GM12878 (cell line): ENCODE results near the gene CPLANE2. TPM values are rescaled to one million over a fixed set of nuclear protein-coding genes. Genes with fewer than 3 reads are reported as not detected.

Experiments
- ATAC-seq: fragments of 200-7000 bp; cut with Tn5 transposase; 3 replicates; pipeline ENCODE4 v1.9.1; 2020; ENCODE audit warnings: mild to moderate bottlenecking, moderate library complexity
- BruUV-seq: library from RNA; stranded (reverse); fragments of 400-500 nt; replicated peaks from 2 replicates; lab custom pipeline; 2021; lab: Mats Ljungman, UMichigan
- CTCF ChIA-PET: fragments of 300-600 bp; sonication (Branson Sonifier 250); formaldehyde crosslinking; extraction: SDS; loops from one replicate; lab custom pipeline; 2021; ENCODE audit warnings: inconsistent platforms; lab: Yijun Ruan, JAX
- POLR2A ChIA-PET: fragments of 350-600 bp; formaldehyde crosslinking; extraction: SDS; loops from one replicate; lab custom pipeline; 2021; ENCODE audit warnings: inconsistent platforms; lab: Charles Lee
- RAD21 ChIA-PET: fragments of 300-600 bp; sonication (Branson Sonifier 250); formaldehyde crosslinking; loops from one replicate; lab custom pipeline; 2023; ENCODE audit warnings: antibody characterized with exemption; ENCODE audit not compliant: unreplicated experiment; lab: Charles Lee
- SMC1A ChIA-PET: fragments of 300-600 bp; sonication (Branson Sonifier 250); formaldehyde crosslinking; loops from one replicate; lab custom pipeline; 2023; ENCODE audit not compliant: unreplicated experiment, uncharacterized antibody; lab: Charles Lee
- DNase-seq: peaks from one replicate; pipeline ENCODE4 v3.0.0-alpha.2; 2011; ENCODE audit warnings: low read depth, low spot score
- FAIRE-seq: peaks from 3 replicates; lab custom pipeline; 2011; peaks lifted over from hg19 to GRCh38; lab: Jason Lieb, UNC
- H2AFZ ChIP-seq: 2 replicates; pipeline ENCODE4 v1.6.0; 2011; ENCODE audit warnings: low read depth, low read length, control low read depth; ENCODE audit not compliant: control insufficient read depth
- H3K27ac ChIP-seq: 2 replicates; pipeline ENCODE4 v1.5.1; 2011; ENCODE audit warnings: control low read depth; ENCODE audit not compliant: control insufficient read depth, insufficient read depth
- H3K27me3 ChIP-seq, 2 experiments: replicated peaks in 1 of 2; 2 replicates each; pipeline versions ENCODE4 v1.6.0 to v1.6.1; 2011; ENCODE audit warnings: low read length in 1 of 2; ENCODE audit not compliant: control insufficient read depth in 2 of 2, insufficient read depth in 2 of 2
- H3K36me3 ChIP-seq, 2 experiments: 2 replicates each; pipeline ENCODE4 v1.5.1; 2011; ENCODE audit warnings: low read length in 1 of 2; ENCODE audit not compliant: control insufficient read depth in 2 of 2, insufficient read depth in 2 of 2
- H3K4me1 ChIP-seq: 2 replicates; pipeline ENCODE4 v1.6.1; 2011; ENCODE audit warnings: mild to moderate bottlenecking, low read length, moderate library complexity, mixed read lengths; ENCODE audit not compliant: control insufficient read depth, insufficient read depth
- H3K4me2 ChIP-seq: 2 replicates; pipeline ENCODE4 v1.6.0; 2011; ENCODE audit warnings: control low read depth; ENCODE audit not compliant: control insufficient read depth, insufficient read depth
- H3K4me3 ChIP-seq: fragments of 200-600 bp; sonication (generic); 2 replicates; pipeline ENCODE4 v1.5.1; 2016
- H3K79me2 ChIP-seq: 2 replicates; pipeline ENCODE4 v1.6.0; 2011; ENCODE audit warnings: low read length; ENCODE audit not compliant: control insufficient read depth, insufficient read depth
- H3K9ac ChIP-seq: 2 replicates; pipeline ENCODE4 v1.8.0; 2011; ENCODE audit warnings: low read length, control low read depth, mixed read lengths; ENCODE audit not compliant: control insufficient read depth, insufficient read depth
- H3K9me3 ChIP-seq: replicated peaks from 3 replicates; pipeline ENCODE4 v1.5.1; 2011; ENCODE audit warnings: mild to moderate bottlenecking, low read length; ENCODE audit not compliant: control insufficient read depth, insufficient read depth
- H4K20me1 ChIP-seq: 2 replicates; pipeline ENCODE4 v1.6.0; 2011; ENCODE audit not compliant: control insufficient read depth, insufficient read depth
- HDGF ChIP-seq: fragments of 450-650 bp; IDR thresholded peaks from 2 replicates; pipeline ENCODE4 v1.6.1; 2016; ENCODE audit warnings: antibody characterized with exemption
- KAT2A ChIP-seq: conservative IDR thresholded peaks from 2 replicates; pipeline ENCODE4 v1.6.1; 2011; ENCODE audit warnings: low read depth, low read length; ENCODE audit not compliant: control insufficient read depth
- NFYA ChIP-seq: IDR thresholded peaks from 2 replicates; pipeline ENCODE4 v1.6.1; 2011; ENCODE audit warnings: low read depth, mild to moderate bottlenecking, low read length, improper control_type of control experiment, borderline replicate concordance
- RELA ChIP-seq: fragments of 450-650 bp; IDR thresholded peaks from 2 replicates; pipeline ENCODE4 v1.8.0; 2014; ENCODE audit warnings: borderline replicate concordance; ENCODE audit not compliant: partially characterized antibody
- SMARCA5 ChIP-seq: fragments of 450-650 bp; IDR thresholded peaks from 2 replicates; pipeline ENCODE4 v1.6.1; 2017; ENCODE audit warnings: mild to moderate bottlenecking
- SP1 ChIP-seq: IDR thresholded peaks from one replicate; pipeline ENCODE4 v1.6.1; 2011; ENCODE audit warnings: low read depth, low read length
- TARDBP ChIP-seq: IDR thresholded peaks from 2 replicates; pipeline ENCODE4 v1.6.1; 2016; ENCODE audit warnings: borderline replicate concordance
- TBL1XR1 ChIP-seq: IDR thresholded peaks from 2 replicates; pipeline ENCODE4 v1.6.1; 2012; ENCODE audit warnings: low read depth, low read length, improper control_type of control experiment
- YBX1 ChIP-seq: fragments of 450-650 bp; IDR thresholded peaks from 2 replicates; pipeline ENCODE4 v1.6.1; 2016; ENCODE audit warnings: antibody characterized with exemption
- ZBTB40 ChIP-seq: fragments of 450-650 bp; IDR thresholded peaks from 2 replicates; pipeline ENCODE4 v1.6.1; 2016; ENCODE audit warnings: mild to moderate bottlenecking, moderate library complexity, borderline replicate concordance
- ZNF207 ChIP-seq: fragments of 450-650 bp; IDR thresholded peaks from 2 replicates; pipeline ENCODE4 v1.6.1; 2014; ENCODE audit warnings: antibody characterized with exemption, mild to moderate bottlenecking, borderline replicate concordance
- WGBS: methylation state at CpG from one replicate; pipeline ENCODE4 v1.1.6; 2016; ENCODE audit warnings: low lambda C conversion rate; ENCODE audit not compliant: insufficient replicate concordance, insufficient coverage; ENCODE audit errors: missing lambda C conversion rate; 5-methylcytosine and 5-hydroxymethylcytosine counted together
- in situ Hi-C: fragments of 300-500 bp; cut with MboI; formaldehyde crosslinking; loops from 9 replicates; pipeline ENCODE4 v1.14.3; 2018; ENCODE audit warnings: mixed read lengths
- intact Hi-C: fragments of 100-400 bp; cut with micrococcal nuclease; formaldehyde crosslinking; loops from one replicate; pipeline ENCODE4 v1.14.2; 2022; ENCODE audit not compliant: unreplicated experiment
- polyA plus RNA-seq, 11 experiments: library from polyadenylated mRNA; depleted of rRNA in 4 of 11; unstranded in 6 of 11; stranded (reverse) in 5 of 11; fragments of >200 nt; fragmentation: Nextera tagmentation in 4 of 11; fragmentation: Illumina TruSeq in 1 of 11; extraction: Ambion mirVana in 4 of 11; extraction: Trizol in 1 of 11; gene quantifications; 1 replicate in 1 of 11; 2 replicates in 10 of 11; pipeline versions ENCODE4 v1.2.1 to v1.2.3, GENCODE V29; 2011 to 2016; ENCODE audit warnings: inconsistent platforms in 2 of 11, missing spikeins in 2 of 11, low read depth in 1 of 11
- total RNA-seq, 4 experiments: library from RNA; depleted of rRNA in 3 of 4; stranded (reverse); fragments of >200 nt in 3 of 4; fragmentation: Illumina TruSeq in 1 of 4; extraction: Trizol in 1 of 4; gene quantifications; 2 replicates each; pipeline versions ENCODE4 v1.2.1 to v1.2.3, GENCODE V29; 2013 to 2021
- TF ChIP-seq, protein P1 (sequence below): IDR thresholded peaks from 2 replicates; pipeline ENCODE4 v1.6.1; 2012; ENCODE audit warnings: low read depth, low read length, improper control_type of control experiment
- TF ChIP-seq, protein P2 (sequence below): fragments of 450-650 bp; conservative IDR thresholded peaks from 2 replicates; pipeline ENCODE4 v1.6.1; 2017; ENCODE audit warnings: mild to moderate bottlenecking, moderate library complexity

The CPLANE2 gene
- total and polyA plus RNA-seq, 10 of the 15 experiments (the other 5 are each of a cell fraction or from before 2014, with no cell fraction given), result 0.09 to 4.5 (median 2.3) TPM; not detected in 1

GRCh38 chr1:16187748-16188401 is 49.1 kb downstream of the CPLANE2 start (continued):
- TF ChIP-seq ZBTB40 (no peak), TBL1XR1 (no peak), YBX1 (no peak), RELA (peak; percentile 17)

GRCh38 chr1:16186655-16187235 is 50.2 kb downstream of the CPLANE2 start:
- Histone ChIP-seq H3K4me1 (no peaks in the 10 kb centered on the region), H3K27me3 (no peaks in the 10 kb centered on the region), H3K27ac (no peak overlapping the region), H3K4me2 (no peak overlapping the region), H4K20me1 (no peaks in the 10 kb centered on the region), H3K79me2 (no peaks in the 10 kb centered on the region), H3K9me3 (no peaks in the 10 kb centered on the region), H3K36me3 (no peaks in the 10 kb centered on the region), H2AFZ (no peak overlapping the region), H3K4me3 (no peak overlapping the region), H3K9ac (no peak overlapping the region)
- ChIA-PET POLR2A (interaction anchor here (0.7 kb wide), 1 partner anchor 105 kb away, joined by 3 read pairs; no protein-coding TSS in a partner anchor), RAD21 (interaction anchor here (0.6 to 12.2 kb wide), 8 partner anchors 18 to 176 kb away, joined by 3 to 223 read pairs (median 3); no protein-coding TSS in a partner anchor), CTCF (interaction anchor here (0.6 to 15.1 kb wide), 23 partner anchors 10 to 392 kb away, joined by 3 to 375 read pairs (median 4); partner anchors contain the start of gene CPLANE2), SMC1A (interaction anchor here (0.7 to 6.6 kb wide), 6 partner anchors 17 to 108 kb away, joined by 3 to 49 read pairs (median 4); no protein-coding TSS in a partner anchor)
- FAIRE-seq (no peak), DNase-seq (no peak), ATAC-seq (no peak)
- TF ChIP-seq SP1 (no peak), ZNF207 (no peak), NFYA (no peak), KAT2A (no peak), TARDBP (no peak), SMARCA5 (no peak), HDGF (no peak)
- TF ChIP-seq, protein P1, sequence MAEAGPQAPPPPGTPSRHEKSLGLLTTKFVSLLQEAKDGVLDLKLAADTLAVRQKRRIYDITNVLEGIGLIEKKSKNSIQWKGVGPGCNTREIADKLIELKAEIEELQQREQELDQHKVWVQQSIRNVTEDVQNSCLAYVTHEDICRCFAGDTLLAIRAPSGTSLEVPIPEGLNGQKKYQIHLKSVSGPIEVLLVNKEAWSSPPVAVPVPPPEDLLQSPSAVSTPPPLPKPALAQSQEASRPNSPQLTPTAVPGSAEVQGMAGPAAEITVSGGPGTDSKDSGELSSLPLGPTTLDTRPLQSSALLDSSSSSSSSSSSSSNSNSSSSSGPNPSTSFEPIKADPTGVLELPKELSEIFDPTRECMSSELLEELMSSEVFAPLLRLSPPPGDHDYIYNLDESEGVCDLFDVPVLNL, result no peak
- TF ChIP-seq, protein P2, sequence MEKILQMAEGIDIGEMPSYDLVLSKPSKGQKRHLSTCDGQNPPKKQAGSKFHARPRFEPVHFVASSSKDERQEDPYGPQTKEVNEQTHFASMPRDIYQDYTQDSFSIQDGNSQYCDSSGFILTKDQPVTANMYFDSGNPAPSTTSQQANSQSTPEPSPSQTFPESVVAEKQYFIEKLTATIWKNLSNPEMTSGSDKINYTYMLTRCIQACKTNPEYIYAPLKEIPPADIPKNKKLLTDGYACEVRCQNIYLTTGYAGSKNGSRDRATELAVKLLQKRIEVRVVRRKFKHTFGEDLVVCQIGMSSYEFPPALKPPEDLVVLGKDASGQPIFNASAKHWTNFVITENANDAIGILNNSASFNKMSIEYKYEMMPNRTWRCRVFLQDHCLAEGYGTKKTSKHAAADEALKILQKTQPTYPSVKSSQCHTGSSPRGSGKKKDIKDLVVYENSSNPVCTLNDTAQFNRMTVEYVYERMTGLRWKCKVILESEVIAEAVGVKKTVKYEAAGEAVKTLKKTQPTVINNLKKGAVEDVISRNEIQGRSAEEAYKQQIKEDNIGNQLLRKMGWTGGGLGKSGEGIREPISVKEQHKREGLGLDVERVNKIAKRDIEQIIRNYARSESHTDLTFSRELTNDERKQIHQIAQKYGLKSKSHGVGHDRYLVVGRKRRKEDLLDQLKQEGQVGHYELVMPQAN, result no peak
- WGBS, result 31% methylated on average over 9 of the region's 9 CpGs
- in situ Hi-C loops (no loop called here), intact Hi-C loops (loop anchor here (1.0 kb wide), 3 partner anchors 58 to 177 kb away; no protein-coding TSS in a partner anchor)
- BruUV-seq, result no TSS peak
